ENCODE measurements around the gene POLD1.

The POLD1 gene

GRCh38 chr19:50393589-50393988 is 9.4 kb downstream of the POLD1 start:
- H2AFZ ChIP-seq (ENCODE audit: low read length), result no peak overlapping the region
- H4K20me1 ChIP-seq (ENCODE audit: insufficient read depth, low read length), result no peaks in the 10 kb centered on the region
- no peaks in the 10 kb centered on the region for H3K9me2 ChIP-seq (ENCODE audit: low read depth, low read length)
- H3K79me2 ChIP-seq (ENCODE audit: insufficient read depth, low read length), result peaks cover 27% of the 10 kb centered on the region
- H3K4me3 ChIP-seq (ENCODE audit: low read depth, low read length, poor library complexity, severe bottlenecking), result no peak overlapping the region
- peaks cover 40% of the 10 kb centered on the region for H3K36me3 ChIP-seq (ENCODE audit: insufficient read depth, low read length)
- no peaks in the 10 kb centered on the region for H3K27me3 ChIP-seq (ENCODE audit: insufficient read depth, low read length)
- TF ChIP-seq EZH2 (IDR thresholded peaks at IDR 0.05; ENCODE audit: borderline replicate concordance, low read length) (no peak), CTCF (IDR thresholded peaks at IDR 0.05; ENCODE audit: low read length) (no peak)
- no peaks in the 10 kb centered on the region for H3F3A ChIP-seq (ENCODE audit: insufficient read depth, low read length)
- no peak overlapping the region for H3K27ac ChIP-seq (ENCODE audit: low read depth, low read length, poor library complexity, severe bottlenecking)
- H3K9ac ChIP-seq (ENCODE audit: low read length), result no peak overlapping the region
- H3K4me2 ChIP-seq (ENCODE audit: low read length), result no peak overlapping the region
- no peaks in the 10 kb centered on the region for H3K4me1 ChIP-seq (ENCODE audit: insufficient read depth, low read length, severe bottlenecking)
- no peaks in the 10 kb centered on the region for H3K9me3 ChIP-seq (ENCODE audit: low read length)

- no peaks in the 10 kb centered on the region for H4K20me1 ChIP-seq (ENCODE audit: insufficient read depth, low read length)
- no peaks in the 10 kb centered on the region for H3F3A ChIP-seq (ENCODE audit: insufficient read depth, low read length)
- no peak for TF ChIP-seq EZH2 (IDR thresholded peaks at IDR 0.05; ENCODE audit: borderline replicate concordance, low read length)
- no peak for TF ChIP-seq CTCF (IDR thresholded peaks at IDR 0.05; ENCODE audit: low read length)
Measured at GRCh38 chr19:50394017-50394416, 9.9 kb downstream of the POLD1 start.

GRCh38 chr19:50398675-50399367 is 14.7 kb downstream of the POLD1 start:
- Histone ChIP-seq H3F3A (ENCODE audit: insufficient read depth, low read length) (no peaks in the 10 kb centered on the region), H3K27me3 (ENCODE audit: insufficient read depth, low read length) (no peaks in the 10 kb centered on the region), H3K79me2 (ENCODE audit: insufficient read depth, low read length) (peaks cover 7% of the 10 kb centered on the region; the same call in 1 of the 2 replicates), H3K9me2 (ENCODE audit: low read depth, low read length) (no peaks in the 10 kb centered on the region), H3K9me3 (ENCODE audit: low read length) (no peaks in the 10 kb centered on the region), H3K4me2 (ENCODE audit: low read length) (no peak overlapping the region), H2AFZ (ENCODE audit: low read length) (no peak overlapping the region), H3K36me3 (ENCODE audit: insufficient read depth, low read length) (peaks cover 39% of the 10 kb centered on the region), H3K27ac (ENCODE audit: low read depth, low read length, poor library complexity, severe bottlenecking) (no peak overlapping the region), H3K4me1 (ENCODE audit: insufficient read depth, low read length, severe bottlenecking) (no peaks in the 10 kb centered on the region), H3K9ac (ENCODE audit: low read length) (no peak overlapping the region), H3K4me3 (ENCODE audit: low read depth, low read length, poor library complexity, severe bottlenecking) (no peak overlapping the region), H4K20me1 (ENCODE audit: insufficient read depth, low read length) (no peaks in the 10 kb centered on the region)
- TF ChIP-seq EZH2 (IDR thresholded peaks at IDR 0.05; ENCODE audit: borderline replicate concordance, low read length) (no peak), CTCF (IDR thresholded peaks at IDR 0.05; ENCODE audit: low read length) (no peak)

More at GRCh38 chr19:50394017-50394416, 9.9 kb downstream of the POLD1 start:
- no peaks in the 10 kb centered on the region for H3K27me3 ChIP-seq (ENCODE audit: insufficient read depth, low read length)
- H3K9ac ChIP-seq (ENCODE audit: low read length), result no peak overlapping the region
- H3K36me3 ChIP-seq (ENCODE audit: insufficient read depth, low read length), result peaks cover 41% of the 10 kb centered on the region
- H3K9me2 ChIP-seq (ENCODE audit: low read depth, low read length), result no peaks in the 10 kb centered on the region
- H3K79me2 ChIP-seq (ENCODE audit: insufficient read depth, low read length), result peaks cover 24% of the 10 kb centered on the region
- no peak overlapping the region for H3K27ac ChIP-seq (ENCODE audit: low read depth, low read length, poor library complexity, severe bottlenecking)
- H3K9me3 ChIP-seq (ENCODE audit: low read length), result no peaks in the 10 kb centered on the region
- no peaks in the 10 kb centered on the region for H3K4me1 ChIP-seq (ENCODE audit: insufficient read depth, low read length, severe bottlenecking)
- H3K4me3 ChIP-seq (ENCODE audit: low read depth, low read length, poor library complexity, severe bottlenecking), result no peak overlapping the region
- H2AFZ ChIP-seq (ENCODE audit: low read length), result no peak overlapping the region
- no peak overlapping the region for H3K4me2 ChIP-seq (ENCODE audit: low read length)
